HG03520 (cell line): Measurements from ENCODE around the gene TIMM13.
A peak's percentile ranks its signal among the peaks of the same experiment; 100 is the strongest.
"Not testable (repeated sequence)": the region's sequence is repeated elsewhere in the genome, so short reads cannot be mapped to it uniquely, and the experiment has no call there.

Experiments
- ATAC-seq: cut with Tn5 transposase; IDR thresholded peaks from one replicate; pipeline ENCODE4 v1.9.1; 2021; ENCODE audit warnings: mild to moderate bottlenecking, moderate library complexity; ENCODE audit not compliant: unreplicated experiment

Gene TIMM13

DNA sequence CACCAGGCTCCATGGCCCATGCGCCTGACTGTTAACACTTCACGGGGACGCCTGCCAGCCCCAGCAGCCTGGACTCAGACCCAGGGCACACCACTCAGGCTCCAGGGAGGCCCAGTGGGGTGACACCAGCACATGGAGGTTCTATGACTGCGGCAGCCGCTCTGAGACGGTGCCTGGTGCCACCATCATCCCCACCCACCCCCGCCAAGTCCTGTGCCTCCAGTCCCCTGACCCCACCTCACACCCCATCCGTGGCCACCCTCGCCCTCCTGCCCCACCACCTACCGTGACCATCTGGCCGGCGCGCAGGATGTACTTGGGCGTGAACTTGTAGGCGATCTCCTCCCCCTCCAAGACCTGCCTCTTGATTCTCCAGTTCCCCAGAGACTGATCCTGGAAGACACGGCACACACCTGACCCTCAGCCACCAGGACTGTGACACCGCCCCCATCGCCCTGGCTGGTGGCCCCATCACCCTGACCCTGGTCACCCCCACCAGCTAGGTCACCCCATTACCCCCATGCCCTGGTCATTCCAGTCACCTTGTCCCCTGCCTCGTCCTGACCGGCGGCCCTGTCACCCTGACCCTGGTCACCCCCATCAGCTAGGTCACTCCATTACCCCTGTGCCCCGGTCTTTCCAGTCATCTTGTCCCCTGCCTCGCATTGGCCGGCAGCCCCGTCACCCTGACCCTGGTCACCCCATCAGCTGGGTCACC is 4.9 kb upstream of the TIMM13 start:
- no peak for ATAC-seq

DNA sequence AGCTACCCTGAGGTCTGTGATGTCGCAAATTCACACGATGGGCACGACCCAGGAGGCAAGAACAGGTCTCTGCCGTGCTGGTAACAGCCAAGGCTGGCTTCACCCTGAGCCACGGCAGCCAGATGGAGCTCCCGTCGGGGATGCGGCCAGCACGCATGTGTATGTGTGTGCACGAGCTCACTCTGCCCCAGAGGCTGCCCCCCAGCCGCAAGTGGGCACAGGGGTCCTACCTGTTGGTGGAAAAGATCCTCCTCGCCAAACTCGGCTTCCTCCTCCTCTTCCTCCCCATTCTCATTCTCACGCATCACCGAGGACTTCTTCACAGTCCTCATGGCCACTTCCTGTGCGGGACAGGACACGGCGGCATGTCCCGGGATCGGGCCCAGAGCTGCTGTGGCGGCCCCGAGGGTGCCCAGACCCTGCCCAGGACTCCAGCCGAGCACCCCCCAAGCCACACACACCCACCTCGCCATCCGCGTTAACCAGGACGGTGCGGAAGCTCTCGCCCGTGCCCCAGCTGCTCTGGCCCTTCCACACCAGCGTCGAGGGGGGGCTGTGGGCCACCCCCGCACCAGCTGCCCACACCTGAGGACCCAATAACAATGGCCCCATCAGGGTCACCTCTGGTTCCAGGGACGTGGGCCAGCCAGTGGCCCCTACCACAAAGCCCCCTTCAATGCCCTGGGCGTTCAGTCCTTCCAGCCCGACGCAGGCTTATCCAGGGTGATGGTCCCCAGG is 4.1 kb upstream of the TIMM13 start:
- ATAC-seq, result no peak

GRCh38 chr19:2429917-2430535 is 2.6 kb upstream of the TIMM13 start:
- no peak for ATAC-seq

- ATAC-seq, result no peak
Observed at GRCh38 chr19:2428756-2429711, 1.6 kb upstream of the TIMM13 start.

DNA sequence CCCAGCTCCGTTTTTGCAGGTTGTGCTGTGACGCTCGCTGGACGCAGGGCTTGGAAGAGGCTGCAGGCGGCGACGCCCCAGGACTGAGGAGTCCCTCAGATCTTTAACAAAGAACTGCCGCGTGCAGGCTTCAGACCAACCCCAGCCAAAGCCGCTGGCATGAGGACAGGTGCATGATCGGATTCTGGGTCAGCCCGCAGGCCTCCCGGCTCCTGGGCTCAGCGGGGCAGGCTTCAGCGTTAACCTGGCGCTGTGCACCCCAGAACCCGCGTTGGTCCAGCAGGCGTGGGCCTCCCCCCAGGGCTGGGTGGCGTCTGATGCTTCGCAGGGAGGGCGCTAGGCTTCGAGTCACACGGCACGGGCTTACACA is 920 bp upstream of the TIMM13 start:
- ATAC-seq, result no peak

DNA sequence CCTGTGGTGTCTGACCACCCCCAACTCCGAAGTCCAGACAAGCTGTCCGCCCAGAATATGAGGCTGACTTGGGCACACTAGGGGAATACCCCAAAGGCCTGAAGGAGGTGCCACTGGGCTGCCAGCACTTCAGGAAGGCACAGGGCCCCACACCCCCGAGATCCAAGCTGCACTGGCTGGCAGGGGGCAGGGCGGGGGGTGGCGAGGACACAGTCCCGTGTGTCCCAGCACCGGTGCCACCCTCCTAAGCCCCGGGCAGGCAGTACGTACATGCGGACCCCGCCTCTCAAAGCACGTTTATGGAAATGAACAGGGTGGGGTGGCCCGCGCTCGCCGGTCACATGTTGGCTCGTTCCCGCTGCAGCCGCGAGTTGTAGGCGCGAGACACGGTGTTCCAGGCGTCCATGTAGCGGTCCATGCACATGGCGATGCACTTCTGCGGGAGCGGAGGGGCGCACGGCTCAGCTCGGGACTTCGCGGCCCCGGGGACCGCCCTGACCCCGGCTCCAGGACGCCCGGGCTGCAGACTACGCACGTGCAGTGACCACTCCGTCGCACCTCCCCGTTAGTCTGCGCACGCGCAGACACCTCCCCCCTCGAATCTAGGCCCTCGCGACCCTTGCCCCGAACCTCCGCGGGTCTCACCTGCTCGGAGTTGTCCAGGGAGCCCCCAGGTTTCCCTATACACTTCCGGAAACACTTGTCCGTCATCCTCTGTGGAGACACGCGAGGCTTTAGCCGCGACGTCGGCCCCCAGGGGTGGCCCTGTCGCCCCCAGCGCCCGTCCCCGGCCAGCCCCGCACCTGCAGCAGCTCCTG is 566 bp downstream of the TIMM13 start:
- peak; percentile 8 for ATAC-seq

DNA sequence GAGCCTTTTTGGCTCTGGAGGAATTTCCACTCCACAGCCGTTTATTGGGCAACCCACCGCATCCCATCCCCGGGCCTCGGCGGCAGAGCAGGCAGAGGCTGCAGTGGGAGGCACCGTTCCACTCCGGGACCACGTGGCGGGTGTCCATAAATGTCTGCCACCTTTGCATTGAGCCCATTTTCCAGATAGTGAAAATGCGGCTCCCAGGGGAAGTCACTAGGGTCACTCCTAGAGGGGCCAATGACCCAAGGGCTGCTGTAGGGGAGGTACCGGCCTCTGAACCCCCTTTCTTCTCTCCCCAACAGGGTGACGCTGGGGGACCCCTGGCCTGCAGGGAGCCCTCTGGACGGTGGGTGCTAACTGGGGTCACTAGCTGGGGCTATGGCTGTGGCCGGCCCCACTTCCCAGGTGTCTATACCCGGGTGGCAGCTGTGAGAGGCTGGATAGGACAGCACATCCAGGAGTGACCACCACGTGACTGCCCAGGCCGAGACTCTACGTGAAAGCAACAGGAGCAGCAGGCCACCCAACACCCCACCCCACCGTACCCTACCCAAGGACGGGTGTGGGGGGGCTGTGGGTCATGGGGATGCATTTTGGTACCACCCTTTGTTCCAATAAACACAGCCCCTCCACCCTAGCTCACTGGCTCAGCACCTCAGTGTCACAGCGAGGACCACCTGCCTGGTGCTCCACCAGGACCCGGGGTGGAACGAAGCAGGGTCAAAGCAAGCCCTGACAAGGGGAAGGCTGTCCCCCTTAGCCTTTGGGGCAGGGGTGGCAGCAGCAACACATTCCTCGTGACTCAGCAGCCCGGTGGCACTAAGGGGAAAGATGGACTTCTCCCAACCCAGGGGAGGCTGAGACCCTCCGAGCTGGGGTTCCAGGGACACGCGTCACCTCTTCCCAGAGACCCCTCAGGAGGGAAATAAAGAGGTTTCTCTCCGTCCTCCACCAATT is 1.5 kb downstream of the TIMM13 start:
- no peak for ATAC-seq

GRCh38 chr19:2424686-2425621 is 2.4 kb downstream of the TIMM13 start:
- ATAC-seq, result no peak

DNA sequence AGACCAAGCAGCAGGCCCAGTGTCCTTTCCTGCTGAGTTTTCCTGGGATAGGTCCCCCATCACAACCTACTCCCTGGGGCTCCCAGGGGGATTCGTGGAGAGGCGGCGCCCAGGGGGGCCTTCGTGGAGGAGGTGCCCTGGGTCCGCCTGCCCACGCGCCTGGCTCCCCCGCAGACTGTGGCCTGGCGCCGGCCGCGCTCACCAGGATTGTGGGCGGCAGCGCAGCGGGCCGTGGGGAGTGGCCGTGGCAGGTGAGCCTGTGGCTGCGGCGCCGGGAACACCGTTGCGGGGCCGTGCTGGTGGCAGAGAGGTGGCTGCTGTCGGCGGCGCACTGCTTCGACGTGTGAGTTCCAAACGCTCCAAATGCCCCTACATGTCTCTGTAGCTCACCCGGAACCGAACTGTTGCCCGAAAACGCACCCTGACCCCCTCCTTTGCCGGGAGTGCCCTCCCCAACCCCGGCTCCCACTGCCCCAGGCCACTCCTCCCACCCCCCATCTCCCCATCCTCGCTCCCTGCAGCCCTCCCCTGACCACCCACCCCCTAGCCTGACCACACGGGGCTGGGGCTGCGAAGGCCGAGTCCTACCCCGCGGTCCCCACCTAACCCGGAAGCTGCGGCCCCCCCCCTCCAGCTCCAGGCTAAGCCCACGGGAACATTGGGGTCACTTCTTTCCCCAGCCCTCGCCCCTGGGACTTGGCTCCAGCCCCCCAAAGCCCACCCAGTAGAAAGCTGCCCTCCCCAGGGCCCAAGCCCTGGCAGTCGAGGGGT is 3.3 kb downstream of the TIMM13 start:
- no peak for ATAC-seq

GRCh38 chr19:2423071-2423914 is 4.1 kb downstream of the TIMM13 start:
- no peak for ATAC-seq

- ATAC-seq, result no peak
Observed at GRCh38 chr19:2421581-2422306, 5.6 kb downstream of the TIMM13 start.

GRCh38 chr19:2420490-2420889 is 6.9 kb downstream of the TIMM13 start:
- no peak for ATAC-seq

GRCh38 chr19:2419754-2420153 is 7.6 kb downstream of the TIMM13 start:
- ATAC-seq, result no peak

- no peak for ATAC-seq
Observed at GRCh38 chr19:2417881-2418406, 9.4 kb downstream of the TIMM13 start.

DNA sequence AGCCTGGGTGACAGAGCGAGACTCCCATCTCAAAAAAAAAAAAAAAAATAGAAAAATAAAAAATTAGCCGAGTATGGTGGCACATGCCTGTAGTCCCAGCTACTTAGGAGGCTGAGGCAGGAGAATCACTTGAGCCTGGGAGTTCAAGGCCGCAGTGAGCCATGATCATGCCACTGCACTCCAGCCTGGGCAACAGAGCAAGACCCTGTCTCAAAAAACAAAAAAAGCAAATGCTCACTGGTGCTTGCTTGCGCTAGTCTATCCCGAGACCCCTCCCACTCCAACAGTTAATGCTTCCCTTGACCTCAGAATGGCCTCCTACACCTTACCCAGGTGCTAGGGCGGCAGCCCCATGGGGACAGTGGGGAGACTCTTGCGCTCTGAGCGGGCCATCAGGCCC is 9.9 kb downstream of the TIMM13 start:
- ATAC-seq, result not testable (repeated sequence)
